GM12873 (cell line): ENCODE results near the gene RALA.

Source experiments
- TF ChIP-seq, protein P1 (sequence below): IDR thresholded peaks from 2 replicates; pipeline ENCODE4 v1.5.1; 2012; ENCODE audit warnings: low read depth, mild to moderate bottlenecking, moderate library complexity, low read length, control low read depth; ENCODE audit not compliant: insufficient read depth; ENCODE audit errors: missing control alignments

The RALA gene

DNA sequence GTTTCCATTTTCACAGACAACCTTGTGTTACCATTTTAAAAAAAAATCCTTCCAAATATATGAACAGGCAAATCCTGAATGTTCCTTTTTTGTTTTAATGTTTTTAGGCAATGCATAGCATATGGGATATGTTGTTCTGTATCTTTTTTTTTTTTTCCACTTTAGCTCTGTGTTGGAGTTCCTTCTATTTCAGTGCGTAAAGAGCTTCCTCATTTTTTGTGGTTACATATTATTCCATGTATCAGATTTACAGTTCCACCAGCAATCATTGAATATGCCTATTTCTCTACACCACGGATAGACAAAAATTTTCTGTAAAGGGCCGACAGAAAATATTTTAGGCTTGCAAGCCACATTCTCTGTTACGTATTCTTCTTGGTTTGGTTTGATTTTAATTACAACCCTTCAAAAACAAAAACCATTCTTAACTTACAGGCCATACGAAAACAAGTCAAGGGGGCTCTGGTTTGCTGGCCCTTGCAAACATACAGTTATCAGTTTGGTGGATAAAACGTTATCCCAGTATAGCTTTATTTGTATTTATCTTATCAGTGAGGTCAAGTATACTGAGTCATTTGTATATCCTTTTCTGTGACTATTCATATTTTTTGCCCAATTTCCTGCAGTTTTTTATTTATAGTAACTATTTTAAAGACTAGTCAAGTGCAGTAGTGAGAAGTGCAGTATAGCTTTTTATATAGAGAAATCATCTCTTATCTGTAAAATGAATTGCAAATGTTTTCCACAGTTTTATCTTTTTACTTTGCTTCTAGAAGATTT lies 55.7 kb downstream of the RALA start:
- TF ChIP-seq, protein P1, sequence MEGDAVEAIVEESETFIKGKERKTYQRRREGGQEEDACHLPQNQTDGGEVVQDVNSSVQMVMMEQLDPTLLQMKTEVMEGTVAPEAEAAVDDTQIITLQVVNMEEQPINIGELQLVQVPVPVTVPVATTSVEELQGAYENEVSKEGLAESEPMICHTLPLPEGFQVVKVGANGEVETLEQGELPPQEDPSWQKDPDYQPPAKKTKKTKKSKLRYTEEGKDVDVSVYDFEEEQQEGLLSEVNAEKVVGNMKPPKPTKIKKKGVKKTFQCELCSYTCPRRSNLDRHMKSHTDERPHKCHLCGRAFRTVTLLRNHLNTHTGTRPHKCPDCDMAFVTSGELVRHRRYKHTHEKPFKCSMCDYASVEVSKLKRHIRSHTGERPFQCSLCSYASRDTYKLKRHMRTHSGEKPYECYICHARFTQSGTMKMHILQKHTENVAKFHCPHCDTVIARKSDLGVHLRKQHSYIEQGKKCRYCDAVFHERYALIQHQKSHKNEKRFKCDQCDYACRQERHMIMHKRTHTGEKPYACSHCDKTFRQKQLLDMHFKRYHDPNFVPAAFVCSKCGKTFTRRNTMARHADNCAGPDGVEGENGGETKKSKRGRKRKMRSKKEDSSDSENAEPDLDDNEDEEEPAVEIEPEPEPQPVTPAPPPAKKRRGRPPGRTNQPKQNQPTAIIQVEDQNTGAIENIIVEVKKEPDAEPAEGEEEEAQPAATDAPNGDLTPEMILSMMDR = no peak

DNA sequence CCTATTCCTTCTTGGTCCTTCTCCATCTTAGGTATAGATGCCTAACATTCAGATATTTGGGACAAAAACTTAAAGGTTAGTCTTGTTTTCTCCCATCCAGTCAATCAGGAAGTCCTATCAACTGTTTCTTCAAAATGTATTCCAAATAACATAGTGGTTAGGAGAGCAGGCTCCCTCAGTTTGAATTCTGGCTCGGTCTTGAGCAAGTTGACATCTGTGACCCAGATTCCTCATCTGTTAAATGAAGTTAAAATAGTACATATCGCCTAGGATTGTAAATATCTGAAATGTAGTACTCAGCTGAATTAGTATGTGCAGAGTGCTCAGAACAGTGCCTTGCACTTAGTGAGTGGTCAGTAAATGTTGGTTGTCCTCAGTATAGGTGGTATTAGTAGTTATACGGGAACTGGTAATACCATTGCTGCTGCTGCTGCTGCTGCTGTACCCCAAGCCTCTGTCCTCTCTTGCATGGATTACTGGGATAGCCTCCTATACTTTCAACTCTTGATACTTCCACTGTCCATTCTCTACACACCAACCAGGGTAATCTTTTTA lies 58.6 kb downstream of the RALA start:
- TF ChIP-seq, protein P1 = no peak

DNA sequence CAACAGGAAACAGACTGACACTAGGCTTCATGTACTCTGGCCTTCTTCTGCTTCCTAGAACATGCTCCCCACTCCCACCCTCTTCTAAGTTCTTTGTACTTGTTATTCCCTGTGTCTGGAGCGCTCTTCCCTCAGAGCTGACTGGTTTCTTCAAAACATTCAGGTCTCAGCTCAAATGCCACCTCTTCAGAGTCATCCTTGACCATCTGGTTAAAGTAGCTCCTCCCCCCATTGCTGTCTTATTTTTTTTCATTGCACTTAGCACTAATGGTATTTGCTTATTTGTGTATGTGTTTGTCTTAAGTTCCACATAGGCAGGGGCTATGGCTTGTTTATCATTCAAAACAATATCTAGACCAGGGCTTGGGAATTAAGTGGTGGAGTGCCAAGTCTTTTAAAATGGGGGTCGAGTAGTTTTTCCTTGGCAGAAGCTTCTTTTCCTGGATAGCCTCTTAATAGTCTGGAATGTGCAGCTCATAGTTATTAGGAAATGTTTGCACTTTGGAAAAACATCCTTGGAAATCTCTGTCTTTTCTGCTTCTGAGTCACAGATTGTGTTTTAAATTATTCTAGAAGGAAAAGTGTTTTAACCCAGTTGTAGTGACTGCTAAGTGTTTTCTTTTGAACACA lies 60.0 kb downstream of the RALA start:
- TF ChIP-seq, protein P1 = no peak

DNA sequence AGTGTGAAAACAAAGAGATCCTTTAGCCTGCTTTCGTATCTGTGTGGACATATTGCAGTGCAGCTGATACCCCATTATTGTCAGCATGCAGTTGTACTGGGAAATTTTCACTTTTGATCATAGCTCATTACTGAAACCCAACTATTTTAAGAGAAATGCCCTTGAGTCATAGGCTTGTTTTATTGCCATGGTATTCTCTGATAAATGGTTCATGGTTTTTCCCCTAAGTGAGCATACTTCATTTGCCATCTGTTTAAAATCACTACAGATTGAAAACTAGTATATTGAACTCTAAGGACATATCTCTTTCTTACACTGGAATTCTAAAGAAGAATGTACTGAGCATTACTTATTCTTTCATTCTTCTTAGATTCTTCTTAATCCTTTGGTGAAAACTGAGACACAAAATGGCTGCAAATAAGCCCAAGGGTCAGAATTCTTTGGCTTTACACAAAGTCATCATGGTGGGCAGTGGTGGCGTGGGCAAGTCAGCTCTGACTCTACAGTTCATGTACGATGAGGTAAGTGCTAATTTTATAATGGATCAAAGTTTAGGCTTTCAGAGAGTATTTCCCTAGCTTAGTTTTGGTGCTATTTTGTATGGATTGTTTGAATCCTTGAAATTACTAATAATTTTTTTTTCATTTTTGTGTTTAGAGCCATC lies 63.0 kb downstream of the RALA start:
- TF ChIP-seq, protein P1 = no peak

DNA sequence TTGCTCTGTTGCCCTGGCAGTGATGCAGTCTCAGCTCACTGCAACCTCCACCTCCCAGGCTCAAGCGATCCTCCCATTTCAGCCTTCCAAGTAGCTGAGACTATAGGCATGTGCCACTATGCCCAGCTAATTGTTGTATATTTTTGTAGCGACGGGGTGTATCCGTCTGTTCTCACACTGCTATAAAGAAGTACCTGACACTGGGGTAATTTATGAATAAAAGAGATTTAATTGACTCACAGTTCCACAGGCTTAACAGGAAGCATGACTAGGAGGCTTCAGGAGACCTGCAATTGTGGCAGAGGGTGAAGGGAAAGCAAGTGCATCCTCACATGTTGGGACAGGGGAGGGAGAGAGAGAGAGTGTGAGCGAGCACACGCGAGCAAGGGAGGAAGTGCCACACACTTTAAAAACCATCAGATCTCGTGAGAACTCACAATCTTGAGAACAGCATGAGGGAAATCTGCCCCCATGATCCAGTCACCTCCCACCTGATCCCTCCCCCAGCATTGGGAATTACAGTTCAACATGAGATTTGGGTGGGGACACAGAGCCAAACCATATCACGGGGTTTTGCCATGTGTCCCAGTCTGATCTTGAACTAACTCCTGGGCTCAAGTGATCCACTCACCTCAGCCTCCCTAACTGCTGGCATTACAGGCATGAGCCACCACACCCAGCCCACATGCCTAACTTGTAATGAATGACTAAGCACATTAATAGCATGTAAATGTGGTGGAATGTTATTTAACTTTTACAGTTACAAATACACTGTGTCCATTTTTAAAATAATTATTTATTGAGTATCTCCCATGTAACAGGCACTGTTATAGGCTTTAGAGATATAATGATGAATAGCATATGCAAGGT lies 65.5 kb downstream of the RALA start:
- TF ChIP-seq, protein P1 = no peak

DNA sequence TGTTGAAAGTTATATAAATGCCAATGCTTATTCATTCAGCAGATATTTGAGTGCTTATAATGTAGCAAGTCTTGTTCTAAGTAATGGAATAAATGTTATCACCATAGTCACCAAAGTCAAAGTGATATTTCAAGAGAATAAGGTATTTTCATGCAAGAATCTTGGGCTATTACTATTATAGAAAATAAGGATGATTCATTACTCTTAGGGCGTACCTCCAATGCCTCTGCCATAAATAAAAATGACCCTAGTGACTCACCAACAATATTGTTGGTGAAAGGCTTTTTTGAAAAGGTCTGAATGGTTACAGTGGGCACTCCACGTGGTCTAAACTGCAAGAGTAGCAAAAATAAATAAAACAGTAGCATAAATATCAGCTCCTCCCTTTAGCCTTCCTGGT lies 68.4 kb downstream of the RALA start:
- TF ChIP-seq, protein P1 = no peak
